Mesenchymal stem cell (in vitro differentiated cells and primary cell): ENCODE results near the gene EHD4.

Experiments
- DNase-seq: peaks from one replicate; pipeline ENCODE4 v3.0.0-alpha.2; 2013
- H2AFZ ChIP-seq: one replicate; pipeline ENCODE4 v1.6.1; 2013; ENCODE audit warnings: low read depth, mild to moderate bottlenecking, control low read depth, inconsistent platforms, low read length, moderate library complexity
- H2AK5ac ChIP-seq: 2 replicates; pipeline ENCODE4 v1.6.1; 2013; ENCODE audit warnings: low read length, moderate library complexity, mild to moderate bottlenecking, inconsistent platforms; ENCODE audit not compliant: severe bottlenecking
- H2BK120ac ChIP-seq: one replicate; pipeline ENCODE4 v1.6.1; 2013; ENCODE audit warnings: low read depth, mild to moderate bottlenecking, inconsistent platforms, low read length, moderate library complexity
- H2BK12ac ChIP-seq, 2 experiments: one replicate each; pipeline ENCODE4 v1.6.1; 2013; ENCODE audit warnings: inconsistent platforms in 2 of 2, low read length in 2 of 2, mild to moderate bottlenecking in 2 of 2, moderate library complexity in 2 of 2, control low read depth in 1 of 2
- H2BK15ac ChIP-seq: one replicate; pipeline ENCODE4 v1.6.1; 2013; ENCODE audit warnings: mild to moderate bottlenecking, low read depth, inconsistent platforms; ENCODE audit not compliant: poor library complexity, severe bottlenecking
- H2BK5ac ChIP-seq: 2 replicates; pipeline ENCODE4 v1.6.1; 2013; ENCODE audit warnings: low read depth, mild to moderate bottlenecking, low read length, control low read depth, inconsistent platforms; ENCODE audit not compliant: poor library complexity, severe bottlenecking
- H3K14ac ChIP-seq, 2 experiments: one replicate each; pipeline ENCODE4 v1.6.1; 2013; ENCODE audit warnings: inconsistent platforms in 2 of 2, low read length in 2 of 2, control low read depth in 1 of 2, mild to moderate bottlenecking in 1 of 2, moderate library complexity in 1 of 2
- H3K18ac ChIP-seq, 2 experiments: one replicate each; pipeline ENCODE4 v1.6.1; 2013; ENCODE audit warnings: inconsistent platforms in 2 of 2, low read length in 2 of 2, control low read depth in 1 of 2, low read depth in 1 of 2, mild to moderate bottlenecking in 1 of 2
- H3K23ac ChIP-seq, 2 experiments: one replicate each; pipeline ENCODE4 v1.6.1; 2013; ENCODE audit warnings: inconsistent platforms in 2 of 2, low read length in 2 of 2, mild to moderate bottlenecking in 2 of 2, moderate library complexity in 2 of 2, control low read depth in 1 of 2
- H3K27ac ChIP-seq: 2 replicates; pipeline ENCODE4 v1.5.1; 2013; ENCODE audit warnings: mild to moderate bottlenecking, moderate library complexity, low read length, control low read depth, inconsistent platforms; ENCODE audit not compliant: poor library complexity, severe bottlenecking
- H3K27me3 ChIP-seq, 2 experiments: 2 replicates each; pipeline versions ENCODE4 v1.6.1 to v1.7.0; 2013; ENCODE audit warnings: low read length in 2 of 2, mild to moderate bottlenecking in 2 of 2, moderate library complexity in 2 of 2, control low read depth in 1 of 2, inconsistent platforms in 1 of 2; ENCODE audit not compliant: control insufficient read depth in 1 of 2, insufficient read depth in 1 of 2
- H3K36me3 ChIP-seq, 2 experiments: 2 replicates each; pipeline versions ENCODE4 v1.6.1 to v1.7.0; 2013; ENCODE audit warnings: low read length in 2 of 2, control low read depth in 1 of 2, inconsistent platforms in 1 of 2, low read depth in 1 of 2, mild to moderate bottlenecking in 1 of 2; ENCODE audit not compliant: insufficient read depth in 2 of 2, control insufficient read depth in 1 of 2
- H3K4ac ChIP-seq, 2 experiments: one replicate each; pipeline ENCODE4 v1.6.1; 2013; ENCODE audit warnings: inconsistent platforms in 2 of 2, low read length in 2 of 2, mild to moderate bottlenecking in 2 of 2, moderate library complexity in 2 of 2, control low read depth in 1 of 2, low read depth in 1 of 2
- H3K4me1 ChIP-seq: 2 replicates; pipeline ENCODE4 v1.6.1; 2013; ENCODE audit warnings: low read depth, low read length, control low read depth; ENCODE audit not compliant: control insufficient read depth, insufficient read depth
- H3K4me2 ChIP-seq: 2 replicates; pipeline ENCODE4 v1.6.1; 2013; ENCODE audit warnings: low read length, mild to moderate bottlenecking, inconsistent platforms; ENCODE audit not compliant: poor library complexity, severe bottlenecking
- H3K4me3 ChIP-seq, 2 experiments: 2 replicates each; pipeline versions ENCODE4 v1.5.1 to v1.7.0; 2013; ENCODE audit warnings: low read length in 2 of 2, mild to moderate bottlenecking in 2 of 2, control low read depth in 1 of 2, low read depth in 1 of 2; ENCODE audit not compliant: insufficient read depth in 1 of 2
- H3K79me1 ChIP-seq: replicated peaks from 2 replicates; pipeline ENCODE4 v1.6.1; 2013; ENCODE audit warnings: mild to moderate bottlenecking, control low read depth, low read length, inconsistent platforms; ENCODE audit not compliant: poor library complexity, severe bottlenecking
- H3K9ac ChIP-seq: 2 replicates; pipeline ENCODE4 v1.7.0; 2013; ENCODE audit warnings: mild to moderate bottlenecking, low read length, moderate library complexity
- H3K9me3 ChIP-seq: 2 replicates; pipeline ENCODE4 v1.7.0; 2013; ENCODE audit warnings: mild to moderate bottlenecking, low read length; ENCODE audit not compliant: control insufficient read depth
- H4K8ac ChIP-seq: one replicate; pipeline ENCODE4 v1.6.1; 2013; ENCODE audit warnings: inconsistent platforms, mild to moderate bottlenecking, low read length, moderate library complexity
- H4K91ac ChIP-seq: one replicate; pipeline ENCODE4 v1.6.1; 2013; ENCODE audit warnings: mild to moderate bottlenecking, low read length, inconsistent platforms
- WGBS: methylation state at CpG from one replicate; pipeline ENCODE4 v1.1.7; 2013; ENCODE audit warnings: mixed read lengths; 5-methylcytosine and 5-hydroxymethylcytosine counted together

Gene EHD4

GRCh38 chr15:42009022-42009421 is 36.7 kb upstream of the EHD4 start:
- Histone ChIP-seq H3K4ac (no peak overlapping the region), H3K36me3 (no peaks in the 10 kb centered on the region), H3K14ac (no peak overlapping the region), H3K27me3 (peaks cover 66 to 79% of the 10 kb centered on the region in 2 experiments), H2BK5ac (no peak overlapping the region), H2BK12ac (no peak overlapping the region), H2BK15ac (no peak overlapping the region), H3K4me3 (no peak overlapping the region), H2AFZ (no peak overlapping the region), H4K91ac (no peak overlapping the region), H4K8ac (no peak overlapping the region), H3K9ac (no peak overlapping the region), H3K18ac (no peak overlapping the region), H3K4me2 (no peak overlapping the region), H3K23ac (no peak overlapping the region), H3K4me1 (no peaks in the 10 kb centered on the region), H3K79me1 (no peaks in the 10 kb centered on the region), H3K9me3 (peaks cover 22% of the 10 kb centered on the region), H2BK120ac (no peak overlapping the region), H3K27ac (no peak overlapping the region), H2AK5ac (no peak overlapping the region)
- DNase-seq, result no peak

DNA sequence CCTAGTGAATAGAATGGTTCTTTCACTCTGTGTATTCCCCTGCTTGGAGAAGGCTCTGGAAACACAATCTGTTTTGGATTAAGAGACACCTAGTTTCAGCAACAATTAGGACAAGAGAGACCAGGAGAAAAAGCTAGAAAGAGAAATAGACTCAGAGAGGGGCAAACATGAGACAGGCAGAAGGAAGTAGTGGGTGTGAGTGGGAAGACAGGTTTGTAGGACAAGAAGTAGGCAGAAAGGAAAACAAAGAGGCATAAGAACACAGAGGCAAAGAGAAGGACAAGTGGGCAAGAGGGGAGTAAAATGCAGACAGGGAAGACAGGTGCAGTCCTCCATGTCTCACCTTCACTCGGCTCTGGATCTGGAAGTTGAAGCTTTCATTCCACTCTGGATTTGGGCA is 35.0 kb upstream of the EHD4 start:
- no peak for DNase-seq
- H3K9me3 ChIP-seq, result peaks cover 22% of the 10 kb centered on the region
- H2AFZ ChIP-seq, result no peak overlapping the region
- no peak overlapping the region for H3K14ac ChIP-seq
- no peak overlapping the region for H3K4me2 ChIP-seq
- H3K27me3 ChIP-seq, result peaks cover 71 to 83% of the 10 kb centered on the region in 2 experiments
- no peaks in the 10 kb centered on the region for H3K36me3 ChIP-seq
- H3K23ac ChIP-seq, result no peak overlapping the region
- 90% methylated on average over 1 of the region's 1 CpG for WGBS
- no peak overlapping the region for H2BK120ac ChIP-seq
- no peak overlapping the region for H3K9ac ChIP-seq
- H3K18ac ChIP-seq, result no peak overlapping the region
- no peaks in the 10 kb centered on the region for H3K4me1 ChIP-seq
- no peak overlapping the region for H2AK5ac ChIP-seq
- H4K91ac ChIP-seq, result no peak overlapping the region
- no peak overlapping the region for H3K4me3 ChIP-seq
- H3K4ac ChIP-seq, result no peak overlapping the region
- no peaks in the 10 kb centered on the region for H3K79me1 ChIP-seq
- no peak overlapping the region for H2BK5ac ChIP-seq
- no peak overlapping the region for H3K27ac ChIP-seq
- no peak overlapping the region for H2BK15ac ChIP-seq
- H4K8ac ChIP-seq, result no peak overlapping the region
- H2BK12ac ChIP-seq, result no peak overlapping the region

GRCh38 chr15:42002333-42002732 is 30.0 kb upstream of the EHD4 start:
- 66% methylated on average over 6 of the region's 6 CpGs for WGBS
- no peak overlapping the region for H2AK5ac ChIP-seq
- H3K36me3 ChIP-seq, result no peaks in the 10 kb centered on the region
- no peak for DNase-seq
- no peak overlapping the region for H2BK120ac ChIP-seq
- H3K4ac ChIP-seq, result no peak overlapping the region
- H3K9ac ChIP-seq, result no peak overlapping the region
- H3K4me3 ChIP-seq, result no peak overlapping the region
- peaks cover 60 to 86% of the 10 kb centered on the region in 2 experiments for H3K27me3 ChIP-seq
- H3K79me1 ChIP-seq, result no peaks in the 10 kb centered on the region
- no peak overlapping the region for H4K8ac ChIP-seq
- no peak overlapping the region for H2AFZ ChIP-seq
- no peak overlapping the region for H4K91ac ChIP-seq
- H2BK5ac ChIP-seq, result no peak overlapping the region
- no peak overlapping the region for H3K23ac ChIP-seq
- no peaks in the 10 kb centered on the region for H3K4me1 ChIP-seq
- peaks cover 9% of the 10 kb centered on the region for H3K9me3 ChIP-seq
- no peak overlapping the region for H2BK15ac ChIP-seq
- H3K4me2 ChIP-seq, result no peak overlapping the region
- no peak overlapping the region for H3K14ac ChIP-seq
- H3K18ac ChIP-seq, result no peak overlapping the region
- H3K27ac ChIP-seq, result no peak overlapping the region
- no peak overlapping the region for H2BK12ac ChIP-seq

- Histone ChIP-seq H3K4me2 (no peak overlapping the region), H3K4me3 (no peak overlapping the region), H4K8ac (no peak overlapping the region), H2BK12ac (no peak overlapping the region), H3K27me3 (peaks cover 49 to 84% of the 10 kb centered on the region in 2 experiments), H2BK15ac (no peak overlapping the region), H3K14ac (no peak overlapping the region), H3K18ac (no peak overlapping the region), H2AK5ac (no peak overlapping the region), H3K9me3 (no peaks in the 10 kb centered on the region), H4K91ac (no peak overlapping the region), H3K27ac (no peak overlapping the region), H3K36me3 (no peaks in the 10 kb centered on the region), H3K79me1 (no peaks in the 10 kb centered on the region), H2AFZ (no peak overlapping the region), H2BK120ac (no peak overlapping the region), H3K23ac (no peak overlapping the region), H3K4me1 (no peaks in the 10 kb centered on the region), H2BK5ac (no peak overlapping the region), H3K4ac (no peak overlapping the region), H3K9ac (no peak overlapping the region)
- WGBS, result 60% methylated on average over 4 of the region's 4 CpGs
- no peak for DNase-seq
Measured at GRCh38 chr15:42001236-42001635, 28.9 kb upstream of the EHD4 start.
